Panc1 (cell line): ENCODE measurements around the gene PROK2. TPM values are rescaled to one million over a fixed set of nuclear protein-coding genes. Genes with fewer than 3 reads are reported as not detected.

ENCODE experiments used
- ATAC-seq: fragments of 200-7000 bp; cut with Tn5 transposase; 2 replicates; pipeline ENCODE4 v1.9.1; 2020; ENCODE audit warnings: mild to moderate bottlenecking, moderate library complexity
- BruUV-seq: library from RNA; stranded (reverse); fragments of 400-500 nt; replicated peaks from 2 replicates; lab custom pipeline; 2021; lab: Mats Ljungman, UMichigan
- CTCF ChIA-PET: fragments of 300-600 bp; sonication (Branson Sonifier 250); formaldehyde crosslinking; loops from one replicate; lab custom pipeline; 2022; ENCODE audit warnings: antibody characterized with exemption; lab: Charles Lee
- POLR2A ChIA-PET: fragments of 300-600 bp; sonication (Branson Sonifier 250); formaldehyde crosslinking; loops from one replicate; lab custom pipeline; 2022; ENCODE audit warnings: antibody characterized with exemption; lab: Charles Lee
- DNase-seq: peaks from one replicate; pipeline ENCODE4 v3.0.0-alpha.2; 2010; ENCODE audit warnings: low read depth, low spot score
- H3K27ac ChIP-seq: 2 replicates; pipeline ENCODE4 v1.5.1; 2011; ENCODE audit warnings: mild to moderate bottlenecking, low read length, inconsistent platforms
- H3K27me3 ChIP-seq: fragments of 200-500 bp; sonication (Bioruptor generic); 2 replicates; pipeline ENCODE4 v1.6.0; 2014; ENCODE audit warnings: low read length, inconsistent platforms; ENCODE audit not compliant: control insufficient read depth, insufficient read depth
- H3K36me3 ChIP-seq: fragments of 200-500 bp; sonication (Bioruptor generic); 2 replicates; pipeline ENCODE4 v1.5.1; 2014; ENCODE audit warnings: inconsistent platforms, mild to moderate bottlenecking, low read length, moderate library complexity; ENCODE audit not compliant: control insufficient read depth, insufficient read depth
- H3K4me1 ChIP-seq: 2 replicates; pipeline ENCODE4 v1.5.1; 2011; ENCODE audit warnings: inconsistent platforms, mild to moderate bottlenecking, low read length, moderate library complexity; ENCODE audit not compliant: control insufficient read depth, insufficient read depth
- H3K4me3 ChIP-seq, 2 experiments: 2 replicates each; pipeline ENCODE4 v1.5.1; 2011 to 2012; ENCODE audit warnings: low read depth in 2 of 2, low read length in 2 of 2, mild to moderate bottlenecking in 2 of 2, inconsistent platforms in 1 of 2, moderate library complexity in 1 of 2
- H3K9me3 ChIP-seq: fragments of 200-500 bp; sonication (Bioruptor generic); 2 replicates; pipeline ENCODE4 v1.5.1; 2014; ENCODE audit warnings: low read depth, mild to moderate bottlenecking, inconsistent platforms, low read length, moderate library complexity; ENCODE audit not compliant: control insufficient read depth, insufficient read depth
- CTCF ChIP-seq: fragments of 450-650 bp; IDR thresholded peaks from 2 replicates; pipeline ENCODE4 v1.5.1; 2017; ENCODE audit warnings: mild to moderate bottlenecking
- POLR2AphosphoS5 ChIP-seq: IDR thresholded peaks from 2 replicates; pipeline ENCODE4 v1.6.1; 2012; ENCODE audit warnings: mild to moderate bottlenecking, low read depth, low read length, moderate library complexity
- REST ChIP-seq, 2 experiments: IDR thresholded peaks; 2 replicates each; pipeline ENCODE4 v1.6.1; 2011 to 2012; ENCODE audit warnings: low read depth in 2 of 2, control low read depth in 1 of 2, low read length in 1 of 2, mild to moderate bottlenecking in 1 of 2, moderate library complexity in 1 of 2; ENCODE audit not compliant: insufficient read depth in 1 of 2
- SIN3A ChIP-seq: IDR thresholded peaks from 2 replicates; pipeline ENCODE4 v1.6.1; 2012; ENCODE audit warnings: low read depth, mild to moderate bottlenecking, low read length, moderate library complexity, borderline replicate concordance; ENCODE audit not compliant: insufficient read depth
- TCF7L2 ChIP-seq: IDR thresholded peaks from 2 replicates; pipeline ENCODE4 v1.6.1; 2011; ENCODE audit warnings: mild to moderate bottlenecking, low read depth, low read length, inconsistent platforms
- in situ Hi-C: cut with HindIII; loops from 2 replicates; pipeline ENCODE4 v1.10.0; 2016; ENCODE audit warnings: low sequenced_read_pairs, low pct_unique_long_range_greater_than_20kb
- intact Hi-C: fragments of 100-400 bp; cut with micrococcal nuclease; formaldehyde crosslinking; loops from one replicate; pipeline ENCODE4 v1.10.0; 2022; ENCODE audit not compliant: unreplicated experiment
- total RNA-seq: library from RNA; stranded (reverse); gene quantifications from one replicate; pipeline ENCODE4 v1.2.1, GENCODE V29; 2021; ENCODE audit not compliant: unreplicated experiment

The PROK2 gene
- total RNA-seq, 1 experiment from 2014 or later: not detected

DNA sequence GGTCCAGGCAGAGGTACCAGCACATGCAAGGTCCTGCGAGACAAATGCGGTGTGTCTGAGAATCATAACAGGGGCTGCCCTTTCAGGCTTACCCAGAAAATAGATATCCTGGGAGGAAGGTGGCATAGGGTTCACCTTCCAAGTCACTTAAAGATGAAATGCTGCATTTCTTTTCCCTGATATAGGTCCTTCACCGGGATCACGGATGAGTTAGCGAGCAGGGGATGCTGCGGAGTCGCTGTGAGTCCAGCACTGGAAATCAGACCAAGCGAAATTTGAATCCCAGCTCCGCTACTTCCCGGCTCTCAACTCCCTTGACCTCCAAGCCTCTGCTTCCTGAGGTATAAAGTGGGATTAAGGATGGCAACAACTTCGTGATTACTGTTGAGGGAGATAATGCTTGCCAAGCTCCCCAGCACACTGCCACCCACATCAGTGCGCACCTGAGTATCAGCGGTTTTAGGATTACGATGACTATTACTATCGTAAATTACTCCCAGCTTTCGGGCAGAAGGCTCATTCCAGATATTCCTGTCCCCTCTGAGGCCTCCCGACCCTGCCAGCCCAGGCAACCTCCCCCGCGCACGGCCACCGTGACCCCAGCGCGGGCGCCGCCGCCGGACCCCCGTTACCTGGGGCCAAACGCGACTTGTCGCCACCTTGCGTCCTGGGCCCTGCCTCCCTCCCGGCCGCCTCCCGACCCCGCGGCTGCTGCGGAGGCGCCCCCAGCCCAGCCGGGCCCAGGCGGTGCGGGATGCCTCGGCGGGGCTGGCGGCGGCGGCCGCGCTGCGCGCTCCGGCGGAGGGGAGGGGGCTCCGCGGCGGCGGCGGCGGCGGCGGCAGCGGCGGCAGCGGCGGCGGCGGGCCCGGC is 31.9 kb downstream of the PROK2 start:
- H3K27ac ChIP-seq: no peak overlapping the region
- H3K36me3 ChIP-seq: no peaks in the 10 kb centered on the region
- in situ Hi-C loops (no loop called here), intact Hi-C loops (no loop called here)
- no peaks in the 10 kb centered on the region for H3K9me3 ChIP-seq
- ChIA-PET CTCF (no interaction called here), POLR2A (no interaction called here)
- ATAC-seq (no peak), DNase-seq (no peak)
- no peaks in the 10 kb centered on the region for H3K27me3 ChIP-seq
- TF ChIP-seq SIN3A (no peak), CTCF (no peak), TCF7L2 (no peak), POLR2AphosphoS5 (no peak), REST (IDR thresholded peaks at IDR 0.05; ENCODE audit: insufficient read depth in 1 of 2, low read depth in 2 of 2, low read length in 1 of 2) (no peak)
- no peak overlapping the region for H3K4me3 ChIP-seq
- H3K4me1 ChIP-seq: no peaks in the 10 kb centered on the region
- BruUV-seq: no TSS peak

- ChIA-PET POLR2A (no interaction called here), CTCF (no interaction called here)
- H3K36me3 ChIP-seq: no peaks in the 10 kb centered on the region
- TF ChIP-seq CTCF: no peak
- no peak for TF ChIP-seq SIN3A
- TF ChIP-seq REST (IDR thresholded peaks at IDR 0.05; ENCODE audit: insufficient read depth in 1 of 2, low read depth in 2 of 2, low read length in 1 of 2): no peak
- no peak for TF ChIP-seq POLR2AphosphoS5
- TF ChIP-seq TCF7L2: no peak
- H3K27me3 ChIP-seq: no peaks in the 10 kb centered on the region
- in situ Hi-C loops (no loop called here), intact Hi-C loops (no loop called here)
- no peak overlapping the region for H3K27ac ChIP-seq
- BruUV-seq: no TSS peak
- H3K4me3 ChIP-seq: no peak overlapping the region
- ATAC-seq (no peak), DNase-seq (no peak)
- no peaks in the 10 kb centered on the region for H3K4me1 ChIP-seq
- no peaks in the 10 kb centered on the region for H3K9me3 ChIP-seq
These were observed 33.3 kb downstream of the PROK2 start for GRCh38 chr3:71751602-71752001.
